ENCODE measurements around the gene B3GALT5.

Gene B3GALT5

DNA sequence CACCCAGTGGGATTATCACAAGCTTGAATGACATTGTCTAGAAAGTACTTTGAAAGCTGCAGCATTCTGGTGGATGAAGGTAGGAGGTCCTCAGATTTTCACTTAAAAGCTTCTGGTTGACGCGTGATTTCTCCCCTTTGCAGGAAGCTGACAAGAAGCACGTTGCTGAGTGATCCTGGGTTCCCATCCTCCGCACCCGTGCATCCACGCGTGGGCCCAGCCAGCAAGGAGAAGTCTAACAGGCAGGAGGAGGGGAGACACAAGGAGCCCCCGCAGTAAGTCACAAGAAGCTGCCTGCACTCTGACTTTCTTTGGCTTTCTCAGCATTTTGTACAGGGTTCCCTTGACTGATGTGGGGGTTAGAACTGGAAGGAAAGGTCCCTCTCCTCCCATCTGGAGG, 7.8 kb upstream of the B3GALT5 start:
- no peak for DNase-seq (ENCODE audit: low read depth)

DNA sequence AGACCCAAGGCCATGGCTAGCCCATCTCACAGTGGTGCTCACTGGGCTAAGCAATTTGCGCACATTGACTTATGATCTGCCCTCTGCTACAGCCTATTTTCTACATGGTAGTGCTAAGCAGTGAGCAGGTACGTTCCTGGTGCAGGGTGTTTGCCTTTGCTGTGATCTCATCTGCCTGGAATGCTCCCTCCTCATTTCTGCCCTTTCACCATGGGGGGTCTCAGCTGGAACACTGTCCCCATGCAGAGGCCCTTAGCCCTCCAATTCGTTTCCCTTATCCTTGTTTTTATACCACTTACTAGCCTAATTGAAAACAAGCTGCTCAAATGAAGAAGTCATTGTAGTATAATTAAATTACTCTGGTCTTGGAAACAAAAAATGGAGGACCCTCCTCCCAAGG, 2.0 kb upstream of the B3GALT5 start:
- DNase-seq (ENCODE audit: low read depth): no peak

DNA sequence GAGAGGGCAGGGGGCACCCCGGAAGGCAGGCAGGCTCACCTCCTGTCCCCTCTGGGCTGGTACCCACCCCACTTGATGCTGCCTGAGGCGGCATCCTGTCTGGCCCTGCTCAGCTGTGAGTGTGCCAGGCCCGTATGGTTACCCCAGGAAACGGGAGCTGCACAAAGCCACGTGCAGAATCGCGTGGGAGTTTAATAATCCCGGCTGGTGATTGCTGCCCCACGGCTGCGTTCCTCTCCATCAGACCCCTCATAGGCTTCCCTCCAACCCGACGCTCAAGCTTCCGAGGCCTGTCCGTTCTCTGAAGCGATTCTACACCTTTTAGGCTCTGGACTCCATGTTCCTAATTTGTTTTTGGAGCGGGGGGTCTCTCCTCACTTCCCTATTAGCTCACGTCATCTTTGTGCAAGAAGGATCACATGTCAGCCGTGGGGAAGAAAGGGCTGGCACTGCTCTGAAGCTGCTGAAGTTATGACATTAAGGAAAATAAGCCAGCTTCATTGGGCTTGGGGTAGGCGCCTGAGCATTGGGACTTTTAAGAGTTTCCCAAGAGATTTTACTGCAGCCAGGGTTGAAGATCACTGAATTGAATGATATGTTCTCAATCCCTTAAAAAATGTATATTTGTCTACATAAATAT, 1.1 kb upstream of the B3GALT5 start:
- DNase-seq (ENCODE audit: low read depth): peak; percentile 31

DNA sequence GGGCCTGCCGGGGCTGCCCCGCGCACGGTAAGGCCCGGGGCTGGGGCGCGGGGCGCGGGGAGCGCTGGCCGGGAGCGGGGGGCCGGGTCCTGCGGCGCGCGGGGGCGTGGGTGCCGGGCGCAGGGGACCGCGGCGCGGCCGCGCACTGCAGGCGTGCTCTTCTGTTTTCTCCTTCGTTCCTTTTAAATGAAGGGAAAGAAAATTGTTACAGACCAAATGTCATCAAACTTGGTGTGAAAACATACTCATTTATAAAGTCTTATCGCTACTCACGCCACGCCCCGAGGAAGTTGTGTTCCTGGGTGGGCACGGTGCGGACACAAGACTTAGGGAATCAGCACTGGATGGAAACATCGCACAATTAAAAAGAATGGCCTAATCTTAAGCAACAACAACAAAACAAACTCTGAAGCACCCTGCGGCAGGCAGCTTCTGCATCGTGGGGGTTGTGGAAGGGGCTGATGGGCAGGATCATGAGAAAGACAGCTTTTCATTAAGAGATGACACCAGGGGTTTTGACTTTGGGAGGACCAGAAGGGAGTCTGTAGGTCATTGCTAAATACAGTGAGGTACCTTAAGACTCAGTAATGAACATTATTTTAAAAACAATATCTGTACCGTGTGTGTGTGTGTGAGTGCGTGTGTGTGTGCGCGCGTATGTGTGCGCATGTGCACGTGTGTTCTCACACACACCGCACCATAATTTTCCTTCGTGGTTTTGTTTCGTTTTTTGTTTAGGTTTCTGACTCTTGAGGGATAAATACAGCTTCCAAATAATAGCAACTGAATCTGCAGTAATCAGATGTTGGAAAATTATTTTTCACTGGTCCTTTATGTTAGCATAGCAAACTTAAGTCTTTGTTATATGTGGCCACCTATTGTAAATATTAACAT, 548 bp downstream of the B3GALT5 start:
- DNase-seq (ENCODE audit: low read depth): peak; percentile 7

DNA sequence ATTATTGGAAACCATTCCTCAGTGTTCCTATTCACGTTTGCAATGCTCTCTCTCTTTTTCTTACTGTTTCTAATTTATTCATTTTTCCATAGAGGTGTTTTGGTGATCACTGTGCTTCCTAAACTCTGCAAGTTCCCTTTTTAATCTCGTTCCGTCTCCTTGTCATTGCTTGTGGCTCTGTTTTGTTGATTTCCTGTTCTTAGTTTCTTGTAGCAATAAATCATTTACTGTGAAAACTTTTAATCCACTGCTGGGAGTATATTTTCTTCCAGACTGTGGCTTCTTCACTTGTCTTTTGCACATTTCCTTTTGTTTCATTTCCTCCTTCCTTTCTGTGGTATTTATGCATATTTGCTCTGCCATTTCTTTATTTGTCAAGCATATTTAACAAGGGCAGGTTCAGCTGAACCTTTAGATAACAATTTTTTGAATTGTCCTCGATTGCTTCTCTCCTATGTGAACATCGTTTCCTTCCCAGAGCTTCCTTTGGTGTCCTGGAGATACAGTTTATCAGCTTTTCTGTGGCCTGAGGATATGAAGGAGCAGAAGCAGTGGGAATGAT, 3.6 kb downstream of the B3GALT5 start:
- no peak for DNase-seq (ENCODE audit: low read depth)

DNA sequence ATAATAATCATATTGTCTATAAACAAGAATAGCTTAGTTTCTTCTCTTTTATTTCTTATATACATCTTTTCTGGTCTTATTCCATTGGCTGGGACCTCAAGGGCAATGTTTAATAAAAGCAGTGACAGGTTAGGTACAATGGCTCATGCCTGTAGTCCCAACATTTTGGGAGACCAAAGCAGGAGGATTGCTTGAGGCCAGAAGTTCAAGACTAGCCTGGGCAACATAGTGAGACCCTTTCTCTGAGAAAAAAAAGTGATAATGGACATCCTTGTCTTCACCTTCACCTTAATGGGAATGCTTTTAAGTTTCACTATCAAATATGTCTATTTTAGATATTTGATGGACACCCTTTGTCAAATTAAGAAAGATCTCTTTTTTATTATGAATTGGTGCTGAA, 8.1 kb downstream of the B3GALT5 start:
- no peak for DNase-seq (ENCODE audit: low read depth)

DNA sequence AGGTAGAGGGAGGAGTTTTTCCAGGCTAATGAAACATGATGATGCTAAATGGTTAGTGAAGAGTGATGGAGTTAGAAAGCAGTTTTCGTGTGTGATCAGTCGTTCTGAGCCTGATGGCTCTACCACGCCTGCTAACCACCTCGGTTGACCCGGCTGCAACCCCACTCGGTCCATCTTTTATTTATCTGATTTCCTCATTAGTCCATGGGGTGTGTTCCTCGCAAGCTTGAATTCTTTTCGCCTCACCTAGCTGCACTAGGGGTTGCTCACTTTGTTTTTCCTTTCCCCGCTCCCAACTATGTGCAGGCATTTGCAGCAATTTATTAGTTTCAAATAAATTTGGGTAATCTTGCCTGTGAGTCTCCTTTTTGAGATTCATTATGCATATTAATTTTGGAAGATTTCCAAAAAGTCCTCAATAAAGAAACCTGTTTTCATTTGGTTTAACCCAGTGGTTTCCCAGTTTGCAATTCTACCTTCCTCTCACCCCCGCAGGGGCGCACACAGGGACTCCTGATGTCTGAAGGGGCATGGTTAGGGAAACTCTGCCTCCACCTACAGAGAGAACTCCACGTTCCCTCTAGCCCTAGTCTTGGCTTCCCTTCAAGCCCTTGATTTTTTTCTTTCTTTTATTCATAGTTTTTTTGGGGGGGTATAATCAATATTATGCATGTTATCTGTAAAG, 12.6 kb downstream of the B3GALT5 start:
- DNase-seq (ENCODE audit: low read depth): no peak

DNA sequence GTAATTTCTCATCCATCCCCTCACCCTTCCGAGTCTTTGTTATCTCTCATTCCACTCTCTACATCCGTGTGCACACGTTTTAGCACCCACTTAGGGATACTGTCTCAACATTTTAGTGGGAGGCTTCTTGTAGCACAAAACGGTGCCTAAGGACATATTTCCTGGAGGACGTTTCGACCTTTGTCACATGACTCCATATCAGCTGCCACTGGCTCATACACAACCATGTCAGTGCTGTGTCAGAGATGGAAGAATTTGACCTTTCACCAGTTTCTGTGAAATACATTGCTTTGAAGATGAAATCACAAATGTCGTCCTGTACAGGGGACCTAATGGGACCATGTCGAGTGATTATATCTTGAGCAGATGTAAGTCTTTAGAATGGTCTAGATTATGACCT, 15.6 kb downstream of the B3GALT5 start:
- peak; percentile 24 for DNase-seq (ENCODE audit: low read depth)

DNA sequence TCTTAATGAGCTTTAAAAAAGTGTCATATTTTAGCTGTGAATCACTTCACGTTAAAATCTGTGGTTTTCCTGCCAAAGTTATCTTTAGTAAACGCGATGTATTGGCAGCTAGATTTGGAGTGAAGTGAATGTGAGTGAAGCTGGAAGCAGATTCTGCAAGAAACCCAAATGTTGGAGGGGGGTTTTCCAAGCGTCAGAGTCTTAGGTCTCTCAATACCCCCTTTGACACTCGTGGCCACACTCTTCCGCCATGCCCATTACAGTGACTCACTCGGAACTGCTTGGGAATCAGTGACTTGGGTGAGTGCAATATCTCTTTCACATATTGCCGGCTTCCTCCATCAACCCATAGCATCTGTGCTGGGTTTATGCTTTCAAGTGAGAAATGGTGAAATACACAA, 17.5 kb downstream of the B3GALT5 start:
- DNase-seq (ENCODE audit: low read depth): peak; percentile 79

DNA sequence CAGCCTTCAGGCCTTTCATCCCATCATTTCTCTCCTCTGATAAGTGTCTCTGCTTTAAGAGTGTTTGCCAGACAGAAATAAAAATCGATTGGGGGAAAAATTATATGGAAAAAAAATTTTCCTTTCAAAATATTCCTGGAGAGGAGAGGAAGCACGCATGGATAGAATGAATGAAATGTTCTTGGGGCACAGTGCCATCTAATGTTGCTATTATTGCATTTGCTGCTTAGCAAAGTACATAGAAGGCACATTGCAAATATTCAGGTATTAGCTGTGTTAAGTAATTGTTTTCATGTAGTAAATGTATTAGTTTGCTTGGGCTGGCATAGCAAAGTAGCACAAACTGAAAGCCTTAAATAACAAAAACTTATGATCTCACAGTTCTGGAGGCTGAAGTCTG, 18.1 kb downstream of the B3GALT5 start:
- peak; percentile 20 for DNase-seq (ENCODE audit: low read depth)

DNA sequence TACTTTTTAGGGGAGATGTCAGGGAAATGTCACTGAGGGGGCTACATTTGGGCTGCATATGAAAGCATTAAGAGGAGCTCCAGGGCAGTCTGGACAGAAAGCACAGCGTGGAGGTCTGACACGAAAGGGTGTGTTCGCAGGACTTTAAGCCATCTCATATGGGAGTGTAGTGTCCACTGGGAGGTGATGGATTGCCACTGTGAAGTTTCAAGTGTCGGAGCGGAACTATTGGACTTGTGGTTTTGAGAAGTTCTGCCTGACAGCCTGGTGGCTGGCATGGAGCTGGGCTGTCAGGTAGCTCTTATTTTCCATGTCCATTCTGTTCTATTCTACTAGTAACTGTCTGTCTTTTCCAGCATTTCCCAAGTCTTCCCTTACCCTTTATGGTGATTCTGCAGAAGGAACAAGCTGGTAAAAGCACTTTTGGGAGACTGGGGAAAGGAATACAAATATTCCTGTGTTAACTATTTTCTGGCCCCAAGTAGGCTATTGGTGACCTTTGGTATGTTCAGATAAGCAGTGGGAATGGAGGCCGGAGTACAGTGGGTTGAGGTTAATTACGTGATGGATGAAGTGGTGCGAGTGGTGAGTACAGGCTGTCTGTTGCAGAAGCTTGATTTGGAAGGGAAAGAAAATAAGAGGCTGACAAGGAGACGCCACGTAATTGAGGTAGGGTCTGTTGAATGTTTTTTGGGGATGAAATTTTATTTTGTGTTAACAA, 19.3 kb downstream of the B3GALT5 start:
- no peak for DNase-seq (ENCODE audit: low read depth)

DNA sequence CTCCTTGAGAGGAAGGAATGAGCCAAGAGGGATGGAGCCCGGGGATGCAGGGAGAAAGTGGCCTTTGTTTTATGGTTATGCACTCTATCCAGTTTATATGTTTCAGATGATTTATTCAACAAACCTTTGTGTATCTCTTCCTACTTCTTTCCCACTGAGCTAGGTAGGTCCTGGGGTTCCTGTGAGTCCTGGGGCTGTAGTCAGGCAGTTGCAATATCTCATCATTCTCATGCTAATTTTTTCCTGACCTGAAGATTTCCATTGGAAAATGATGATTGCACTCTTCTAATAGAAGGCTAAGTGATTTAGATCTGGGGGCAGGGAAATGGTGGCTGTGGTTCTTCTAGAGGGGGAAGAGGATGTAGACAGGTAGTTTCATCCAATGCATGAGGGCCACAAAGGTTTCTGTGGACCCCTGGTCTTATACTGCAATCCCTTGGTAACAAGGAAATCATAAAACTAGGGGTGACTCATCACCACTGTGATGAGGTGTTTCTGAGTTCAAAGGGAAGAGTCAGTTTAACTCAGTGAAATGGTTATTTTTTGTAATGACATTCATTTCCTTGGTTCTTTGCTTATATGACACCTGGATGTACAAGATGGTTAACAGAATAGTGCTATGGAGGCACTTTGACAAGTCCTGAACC, 20.2 kb downstream of the B3GALT5 start:
- DNase-seq (ENCODE audit: low read depth): peak; percentile 85

DNA sequence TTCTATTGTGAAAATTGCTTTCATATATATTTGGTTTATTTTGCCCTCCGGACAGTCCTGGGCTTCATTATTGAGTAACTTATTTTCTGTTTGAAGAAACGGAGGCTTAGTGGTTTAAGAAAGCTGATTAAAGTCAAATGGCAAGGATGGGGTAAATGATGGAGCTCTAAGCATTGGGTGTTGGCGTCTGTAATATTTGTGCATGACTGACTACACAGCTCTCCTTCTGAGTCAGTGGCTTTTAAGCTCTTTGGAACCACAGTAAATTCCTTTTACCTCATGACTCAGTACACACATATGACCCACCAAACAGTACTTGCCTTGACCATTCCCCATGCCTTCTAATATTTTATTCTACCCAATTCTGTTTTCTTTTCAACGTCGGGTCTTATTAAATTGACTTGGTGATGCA, 21.0 kb downstream of the B3GALT5 start:
- peak; percentile 95 for DNase-seq (ENCODE audit: low read depth)

DNA sequence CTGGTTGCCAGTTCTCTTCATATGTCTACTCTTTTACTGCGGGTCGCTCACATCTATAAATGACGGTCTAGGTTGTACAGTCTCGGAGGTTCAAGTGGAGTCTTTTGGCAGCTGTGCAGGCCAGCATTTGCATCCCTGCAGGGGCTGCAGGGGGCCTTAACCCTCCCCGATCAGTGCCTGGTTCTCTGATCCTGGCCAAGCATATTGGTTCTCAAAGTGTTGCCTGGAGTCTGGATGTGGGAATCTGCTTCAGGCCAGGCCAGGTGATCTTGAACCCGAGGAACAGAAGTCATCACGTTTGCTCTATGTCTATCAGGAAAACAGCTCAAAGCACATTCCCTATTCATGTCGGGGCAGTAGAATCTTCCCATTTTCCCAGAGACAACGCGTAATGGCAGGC, 21.8 kb downstream of the B3GALT5 start:
- DNase-seq (ENCODE audit: low read depth): no peak

DNA sequence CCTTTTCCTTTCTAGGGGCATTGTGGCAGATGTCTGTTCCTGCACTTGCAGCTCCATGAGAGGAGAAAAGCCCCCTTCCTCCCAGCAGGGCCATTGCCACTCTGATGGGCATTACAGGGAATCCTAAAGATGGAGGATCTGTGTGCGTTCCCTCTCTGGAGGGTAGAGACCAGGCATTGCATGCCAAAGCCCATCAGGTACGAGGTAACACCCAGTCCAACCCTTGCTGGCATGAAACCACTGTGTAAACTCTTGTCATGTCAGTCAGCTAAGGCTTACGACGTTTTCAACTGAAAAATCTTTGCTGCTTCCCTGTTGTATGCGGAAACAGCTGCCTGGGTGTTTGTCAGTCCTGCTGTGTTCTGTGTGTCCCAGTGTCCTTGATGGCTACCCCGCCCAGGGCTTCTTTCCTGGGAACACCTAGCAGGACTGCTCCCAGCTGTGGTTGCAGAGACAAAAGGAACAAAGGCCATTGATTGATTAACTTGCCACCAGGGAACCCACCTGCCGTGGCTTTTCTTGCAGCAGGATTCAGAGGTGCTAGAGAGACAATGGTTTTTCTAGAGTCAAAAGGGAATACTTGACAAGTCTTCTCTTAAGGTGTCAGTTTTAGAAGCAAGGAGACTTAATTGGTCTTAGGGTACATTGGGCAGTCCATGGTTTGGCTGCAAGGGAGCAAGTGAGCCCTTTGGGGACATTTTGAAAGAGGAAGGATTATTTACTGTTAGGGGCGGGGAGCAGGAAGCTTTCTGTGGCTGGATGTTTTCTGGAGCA, 24.6 kb downstream of the B3GALT5 start:
- DNase-seq (ENCODE audit: low read depth): no peak

DNA sequence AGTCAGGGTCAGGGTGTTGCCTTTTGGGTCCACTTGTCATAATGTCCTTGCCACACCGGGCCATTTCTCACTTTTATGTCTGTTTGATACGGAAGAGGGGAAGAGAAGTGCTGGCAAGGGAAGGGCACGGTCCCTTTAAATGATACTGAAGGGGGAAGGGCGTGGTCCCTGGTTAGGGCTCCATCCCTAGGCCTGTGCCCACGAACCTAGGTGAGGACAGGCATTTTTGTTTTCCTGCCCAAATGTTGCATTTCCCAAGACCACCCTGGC, 25.2 kb downstream of the B3GALT5 start:
- no peak for DNase-seq (ENCODE audit: low read depth)

DNA sequence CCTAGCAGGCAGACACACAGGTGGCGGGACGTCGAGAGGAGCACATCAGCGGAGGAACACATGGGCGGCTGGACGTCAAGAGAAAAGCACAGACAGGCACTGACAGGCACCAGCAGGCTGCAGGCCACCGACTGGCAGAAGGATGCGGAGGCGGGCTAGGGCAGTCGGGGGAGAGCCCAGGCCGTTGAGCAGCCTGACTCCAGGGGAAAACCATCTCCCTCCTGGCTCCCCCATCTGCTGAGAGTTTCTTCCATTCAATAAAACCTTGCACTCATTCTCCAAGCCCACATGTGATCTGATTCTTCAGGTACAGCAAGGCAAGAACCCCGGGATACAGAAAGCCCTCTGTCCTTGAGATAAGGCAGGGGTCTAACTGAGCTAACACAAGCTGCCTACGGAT, 25.5 kb downstream of the B3GALT5 start:
- no peak for DNase-seq (ENCODE audit: low read depth)

DNA sequence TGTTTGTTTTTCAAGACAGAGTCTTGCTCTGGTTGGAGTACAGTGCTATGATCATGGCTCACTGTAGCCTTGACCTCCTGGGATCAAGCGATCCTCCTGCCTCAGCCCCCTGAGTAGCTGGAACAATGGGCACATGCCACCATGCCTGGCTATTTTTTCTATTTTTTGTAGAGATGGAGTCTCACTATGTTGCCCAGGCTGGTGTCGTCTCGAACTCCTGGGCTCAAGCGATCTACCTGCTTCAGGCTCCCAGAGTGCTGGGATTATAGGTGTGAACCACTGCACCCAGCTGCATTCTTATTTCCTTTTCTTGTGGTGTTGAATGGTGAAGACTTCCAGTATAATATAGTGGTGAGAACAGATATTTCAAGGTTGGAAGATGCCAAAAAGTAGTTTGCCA, 28.0 kb downstream of the B3GALT5 start:
- no peak for DNase-seq (ENCODE audit: low read depth)

DNA sequence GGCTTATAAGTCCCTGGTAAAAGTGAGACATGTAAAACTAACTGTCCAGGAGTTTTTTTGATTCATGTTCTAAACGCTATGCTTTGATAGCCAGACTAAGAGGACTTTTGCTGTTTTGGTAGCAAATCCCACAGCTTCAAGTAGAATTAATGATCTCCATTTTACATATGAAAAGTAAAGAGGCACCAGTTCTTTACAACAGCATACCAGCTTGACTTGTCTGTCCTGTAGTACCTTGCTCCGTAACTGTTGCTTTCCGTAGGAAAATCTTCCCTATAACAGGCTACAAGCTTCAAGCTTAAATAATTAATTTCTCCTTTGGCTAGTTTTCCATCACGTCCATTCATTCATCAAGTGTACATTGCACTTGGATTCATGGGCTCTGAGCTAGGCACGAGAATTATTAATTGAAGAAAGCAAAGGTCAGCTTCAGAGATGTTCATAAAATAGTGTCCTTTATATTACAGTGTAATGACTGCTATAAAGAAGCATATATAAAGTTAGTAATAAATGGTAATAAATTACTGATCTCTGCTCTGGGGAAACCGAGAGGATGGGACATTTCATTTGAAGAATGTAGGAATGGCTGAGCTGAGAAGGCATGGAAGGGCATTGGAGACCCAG, 29.2 kb downstream of the B3GALT5 start:
- DNase-seq (ENCODE audit: low read depth): no peak

DNA sequence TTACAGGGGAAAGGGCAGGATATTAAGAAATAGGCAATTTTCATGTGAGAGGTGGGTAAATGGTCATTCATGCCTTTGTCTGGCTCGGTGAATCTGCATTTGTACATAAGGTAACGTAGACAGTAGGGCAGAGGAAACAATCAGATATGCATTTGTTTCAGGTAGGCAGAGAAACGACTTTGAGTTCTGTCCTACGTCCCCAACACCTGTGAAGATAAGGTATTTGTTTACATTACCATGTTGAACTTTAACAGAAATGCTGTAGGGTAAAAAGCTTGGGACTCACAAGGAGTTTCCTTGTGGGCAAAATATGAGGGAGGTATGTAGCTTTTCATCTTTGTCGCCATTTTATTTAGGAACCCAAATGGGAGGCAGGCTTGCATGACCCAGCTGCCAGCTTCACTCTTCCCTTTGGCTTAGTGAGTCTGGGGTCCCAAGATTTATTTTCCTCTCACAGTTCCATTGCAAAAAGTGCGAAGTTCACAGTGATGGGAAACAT, 31.4 kb downstream of the B3GALT5 start:
- no peak for DNase-seq (ENCODE audit: low read depth)

All from ELR (cell line).